ENCODE measurements around the gene CCL5.

GRCh38 chr17:35847633-35848373 lies 32.4 kb downstream of the CCL5 start:
- TF ChIP-seq HOXA7 (CRISPR knock-in tag; IDR thresholded peaks at IDR 0.05; ENCODE audit: borderline replicate concordance) (no peak), ZIC2 (tag by site-specific recombination; IDR thresholded peaks at IDR 0.05) (no peak), ZNF24 (tag by site-specific recombination; IDR thresholded peaks at IDR 0.05) (no peak), ZSCAN30 (tag by site-specific recombination; IDR thresholded peaks at IDR 0.05) (no peak), CTCF (tag by site-specific recombination; IDR thresholded peaks at IDR 0.05) (no peak), ZNF10 (tag by site-specific recombination; IDR thresholded peaks at IDR 0.05) (no peak)
